ENCODE results near the gene ORM2. TPM values are rescaled to one million over a fixed set of nuclear protein-coding genes. Genes with fewer than 3 reads are reported as not detected.

The ORM2 gene
- polyA plus RNA-seq, 3 donors, result 0.30 to 0.33 TPM; not detected in 1

- no peak overlapping the region for H3K27ac Mint-ChIP-seq
Observed at GRCh38 chr9:114289571-114290481, 39.8 kb upstream of the ORM2 start.

More at GRCh38 chr9:114289571-114290481, 39.8 kb upstream of the ORM2 start:
- no peaks in the 10 kb centered on the region for H3K4me1 Mint-ChIP-seq
- no peak for TF ChIP-seq CTCF (IDR thresholded peaks at IDR 0.05)
- H3K36me3 ChIP-seq (replicated peaks in 1 of 2; ENCODE audit: control insufficient read depth in 1 of 2, insufficient read depth in 2 of 2, low read length in 2 of 2), result no peaks in the 10 kb centered on the region
- H3K79me2 ChIP-seq (ENCODE audit: insufficient read depth, low read length), result no peaks in the 10 kb centered on the region
- H3K36me3 Mint-ChIP-seq, result no peaks in the 10 kb centered on the region
- peaks cover 11 to 19% (median 15%) of the 10 kb centered on the region in 3 donors for H3K27me3 Mint-ChIP-seq (ENCODE audit: low read depth in 3 of 3)
- no peak overlapping the region for H2AFZ ChIP-seq (ENCODE audit: insufficient read depth, low read depth, low read length, poor library complexity, severe bottlenecking)
- H3K9me3 Mint-ChIP-seq, result peaks cover 0 to 10% (median 5%) of the 10 kb centered on the region in 7 donors
- no peak for DNase-seq
- H3K4me2 ChIP-seq (replicated peaks; ENCODE audit: extremely low read depth, low read length, poor library complexity, severe bottlenecking), result no peak overlapping the region
- H3K4me3 Mint-ChIP-seq, result no peak overlapping the region
- H4K20me1 ChIP-seq (ENCODE audit: insufficient read depth, low read length), result no peaks in the 10 kb centered on the region
- H3K27ac ChIP-seq (ENCODE audit: low read depth in 1 of 2, low read length in 2 of 2), result no peak overlapping the region
- WGBS (ENCODE audit: insufficient coverage), result 87% methylated on average over 10 of the region's 13 CpGs
- intact Hi-C loops (cut with micrococcal nuclease), result loop anchor here (5.0 kb wide), 2 partner anchors 133 to 183 kb away; partner anchors contain the start of gene COL27A1 (in 1 of the 2)
- H3K27me3 ChIP-seq (ENCODE audit: control insufficient read depth in 2 of 2, insufficient read depth in 2 of 2, low read length in 2 of 2), result peaks cover 0 to 8% of the 10 kb centered on the region in 2 donors
- no peak overlapping the region for H3K9ac ChIP-seq (ENCODE audit: insufficient read depth, low read length, poor library complexity, severe bottlenecking)
- no peaks in the 10 kb centered on the region for H3K4me1 ChIP-seq (ENCODE audit: control insufficient read depth in 1 of 2, insufficient read depth in 2 of 2, low read length in 2 of 2)
- peaks cover 0 to 8% of the 10 kb centered on the region in 2 donors for H3K9me3 ChIP-seq (replicated peaks in 1 of 2; ENCODE audit: control insufficient read depth in 1 of 2, insufficient read depth in 1 of 2, low read length in 2 of 2)
- no peak overlapping the region for H3K4me3 ChIP-seq (replicated peaks in 1 of 3; ENCODE audit: low read depth in 2 of 3, low read length in 3 of 3)

All from CD14-positive monocyte (primary cell).